ENCODE data around the gene ATP6V0B.

Gene ATP6V0B

DNA sequence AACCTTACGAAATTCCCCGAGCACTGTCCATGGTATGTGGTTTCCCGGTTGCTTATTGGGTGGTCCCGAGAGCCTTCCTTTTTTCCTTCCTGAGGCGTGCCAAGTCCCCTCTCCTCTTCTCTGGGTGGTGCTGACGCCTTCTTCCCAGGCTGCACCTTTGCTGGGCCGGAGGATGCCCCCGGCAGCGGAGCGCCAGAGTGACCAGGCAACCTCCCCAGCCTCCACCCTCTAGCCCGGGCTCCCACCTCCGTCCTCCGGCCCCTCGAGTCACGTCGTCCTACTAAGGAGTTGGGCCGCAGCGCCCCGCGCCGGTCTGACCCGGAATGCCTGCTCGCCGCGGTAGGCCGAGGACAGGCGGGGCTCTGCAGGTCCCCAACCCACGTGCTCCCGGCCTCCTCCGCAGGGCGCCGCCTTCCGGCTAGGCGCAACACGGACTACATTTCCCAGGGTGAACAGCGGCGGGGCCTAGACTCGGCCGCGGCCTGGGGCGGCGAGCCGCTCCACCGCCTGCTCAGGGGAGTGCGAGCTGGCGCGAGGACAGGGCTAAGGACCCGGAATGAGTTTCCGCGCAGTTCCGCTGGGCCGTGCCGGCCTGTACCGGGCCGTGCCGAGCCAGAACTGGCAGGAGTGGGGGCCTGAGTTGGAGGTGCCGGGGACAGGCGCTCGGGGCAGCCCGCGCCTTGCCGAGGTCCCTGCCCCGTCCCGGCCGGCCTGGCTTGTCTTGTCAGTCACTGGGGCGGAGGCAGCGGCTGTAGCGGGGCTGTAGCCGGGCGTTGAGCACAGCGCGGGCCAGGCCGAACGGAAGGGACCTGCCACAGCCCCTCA lies 28.3 kb upstream of the ATP6V0B start, which contains the start of gene IPO13:
IPO13 (plus strand) TSS at position 715 of the 825 bp plus-strand sequence. CDS start 651 bp downstream, outside the sequence.
- peak; percentile 92 for DNase-seq (ENCODE audit: low read depth)

DNA sequence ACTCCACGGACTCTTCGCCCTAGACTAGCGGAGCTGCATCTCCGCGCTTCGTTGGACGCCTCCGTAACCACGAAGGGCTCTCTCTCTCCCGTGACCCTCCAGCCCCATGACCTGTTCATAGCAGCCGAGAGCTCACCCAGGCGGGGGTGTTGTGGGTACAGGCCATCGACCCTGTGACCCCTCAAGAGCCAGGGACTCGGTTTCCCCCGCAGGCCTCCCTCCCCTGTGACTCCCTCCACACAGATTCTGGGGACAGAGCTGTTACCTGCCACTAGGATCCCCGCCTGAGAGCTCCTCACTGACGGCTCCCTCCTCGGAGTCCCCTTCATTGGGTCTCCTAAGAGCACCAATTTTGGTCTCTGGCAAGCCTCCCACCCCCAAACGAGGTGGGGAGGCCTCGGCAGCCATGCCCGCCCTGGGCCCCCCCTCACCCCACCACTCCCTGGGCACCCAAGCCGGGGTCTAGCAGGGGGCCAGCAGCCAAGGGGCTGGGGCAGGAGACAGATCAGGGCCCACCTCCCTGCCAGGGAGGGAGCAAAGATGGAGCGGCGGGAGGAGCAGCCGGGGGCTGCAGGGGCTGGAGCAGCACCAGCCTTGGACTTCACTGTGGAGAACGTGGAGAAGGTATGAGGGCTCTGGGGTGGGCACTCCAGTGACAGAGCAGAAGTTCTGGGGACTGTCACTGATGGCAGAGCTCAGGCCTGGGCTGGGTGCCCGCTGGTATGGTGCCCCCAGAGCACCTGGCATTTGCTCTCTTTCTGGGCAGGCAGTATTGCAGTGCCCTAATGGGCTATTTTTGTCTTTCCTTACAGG lies 27.5 kb upstream of the ATP6V0B start:
- DNase-seq (ENCODE audit: low read depth), result no peak

DNA sequence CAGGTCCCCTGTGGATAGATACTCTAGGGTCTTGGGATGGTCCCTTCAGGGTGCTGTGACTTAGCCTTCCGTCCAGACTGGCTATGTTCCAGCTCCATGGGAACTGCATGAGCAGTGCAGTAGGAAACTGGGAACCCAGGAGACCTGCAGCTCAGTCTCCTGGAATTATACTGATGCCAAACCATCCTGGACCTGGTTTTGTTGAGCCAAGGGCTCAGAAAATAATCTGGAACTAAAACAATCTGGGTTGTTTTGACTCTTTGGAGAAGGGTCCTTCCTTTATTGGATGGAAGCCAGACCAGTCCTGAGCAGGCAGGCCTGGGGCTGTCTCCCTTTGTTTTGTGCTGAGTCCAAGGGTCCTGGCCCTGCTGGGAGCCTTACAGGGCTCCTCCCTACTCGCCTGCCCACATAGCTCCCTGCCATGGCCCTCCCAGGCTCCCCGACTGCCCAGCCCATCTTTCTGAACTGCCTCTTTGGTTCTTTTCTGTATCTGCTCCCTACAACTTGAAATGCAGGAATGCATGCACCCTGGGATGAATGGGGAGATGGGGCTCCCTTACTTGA lies 26.8 kb upstream of the ATP6V0B start:
- DNase-seq (ENCODE audit: low read depth), result no peak

DNA sequence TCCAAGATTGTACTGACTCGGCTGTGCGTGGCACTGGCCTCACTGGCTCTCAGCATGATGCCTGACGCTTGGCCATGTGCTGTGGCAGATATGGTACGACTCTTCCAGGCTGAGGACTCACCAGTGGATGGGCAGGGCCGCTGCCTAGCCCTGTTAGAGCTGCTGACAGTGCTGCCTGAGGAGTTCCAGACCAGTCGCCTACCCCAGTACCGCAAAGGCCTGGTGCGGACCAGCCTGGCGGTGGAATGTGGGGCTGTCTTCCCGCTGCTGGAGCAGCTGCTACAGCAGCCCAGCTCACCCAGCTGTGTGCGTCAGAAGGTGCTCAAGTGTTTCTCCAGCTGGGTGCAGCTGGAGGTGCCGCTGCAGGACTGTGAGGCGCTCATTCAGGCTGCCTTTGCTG lies 25.1 kb upstream of the ATP6V0B start:
- DNase-seq (ENCODE audit: low read depth), result no peak

DNA sequence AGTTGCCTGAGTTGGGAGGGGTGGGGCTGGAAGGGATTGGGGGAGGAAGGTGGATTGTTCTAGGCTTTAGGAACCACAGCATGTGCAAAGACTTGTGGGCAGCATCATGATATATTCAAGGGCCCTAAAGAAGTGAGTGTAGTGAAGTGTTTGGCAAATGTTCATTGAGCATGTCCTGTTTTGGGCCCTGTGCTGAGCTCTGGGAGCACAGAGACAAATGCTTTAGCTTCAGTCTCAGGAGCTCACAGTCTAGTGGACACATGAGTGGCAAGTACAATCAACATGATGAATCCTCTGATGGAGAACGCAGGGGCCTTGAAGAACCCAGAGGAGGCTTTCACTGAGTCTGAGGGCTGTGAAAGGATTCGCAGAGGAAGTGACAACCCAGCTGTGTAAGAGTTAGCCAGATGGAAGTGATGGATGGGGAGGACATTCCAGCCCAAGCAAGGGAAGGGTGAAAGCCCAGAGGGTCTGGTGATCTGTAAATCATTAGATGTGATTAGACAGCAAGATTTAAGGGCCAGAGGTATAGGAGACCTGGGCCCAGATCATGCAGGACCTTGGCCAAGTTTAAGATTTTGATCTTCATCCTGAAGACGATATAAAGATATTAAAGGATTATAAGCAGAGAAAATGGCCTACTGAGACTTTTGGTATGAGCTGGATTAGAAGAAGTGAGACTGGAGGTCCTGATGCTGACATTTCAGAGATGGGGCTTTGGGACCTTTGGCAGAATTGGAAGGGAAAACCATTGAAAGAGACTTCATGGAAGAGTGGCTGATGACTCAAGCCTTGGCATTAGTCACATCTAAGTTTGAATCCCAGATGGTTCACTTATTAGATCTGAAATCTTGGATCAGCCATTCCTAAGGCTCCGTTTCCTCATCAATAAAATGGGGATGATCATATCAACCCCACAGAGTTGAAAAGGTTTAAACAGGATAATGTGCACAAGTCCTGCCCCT lies 23.5 kb upstream of the ATP6V0B start:
- no peak for DNase-seq (ENCODE audit: low read depth)

DNA sequence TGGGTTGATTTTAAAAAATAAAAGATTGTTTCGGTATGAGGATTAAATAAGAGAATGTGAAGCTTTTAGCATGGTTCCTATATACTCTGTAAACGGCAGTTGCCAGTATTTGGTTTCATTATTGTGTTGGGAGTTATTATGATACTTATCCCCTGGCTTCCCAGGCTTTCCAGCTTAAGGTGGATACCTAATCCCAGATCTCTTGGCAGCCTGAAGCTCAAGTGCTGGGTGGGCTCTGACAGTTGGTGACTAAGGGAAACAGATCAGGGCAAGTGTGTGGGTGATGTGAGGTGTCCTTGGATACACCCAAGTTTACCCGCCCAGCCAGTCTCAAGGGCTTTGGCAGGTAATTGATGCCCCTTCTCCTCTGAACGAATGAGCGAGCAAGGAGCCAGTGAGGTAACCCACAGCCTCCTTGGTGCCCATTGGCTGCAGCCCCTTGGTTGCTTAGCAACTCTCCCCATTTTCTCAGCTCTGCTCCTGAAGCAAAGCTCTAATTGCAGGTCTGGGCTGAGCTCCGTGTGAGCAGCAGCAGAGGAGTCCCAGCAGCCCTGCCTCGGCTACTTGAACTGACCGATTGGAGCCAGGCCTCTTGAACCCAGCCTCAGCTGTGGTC lies 21.9 kb upstream of the ATP6V0B start:
- DNase-seq (ENCODE audit: low read depth), result no peak

DNA sequence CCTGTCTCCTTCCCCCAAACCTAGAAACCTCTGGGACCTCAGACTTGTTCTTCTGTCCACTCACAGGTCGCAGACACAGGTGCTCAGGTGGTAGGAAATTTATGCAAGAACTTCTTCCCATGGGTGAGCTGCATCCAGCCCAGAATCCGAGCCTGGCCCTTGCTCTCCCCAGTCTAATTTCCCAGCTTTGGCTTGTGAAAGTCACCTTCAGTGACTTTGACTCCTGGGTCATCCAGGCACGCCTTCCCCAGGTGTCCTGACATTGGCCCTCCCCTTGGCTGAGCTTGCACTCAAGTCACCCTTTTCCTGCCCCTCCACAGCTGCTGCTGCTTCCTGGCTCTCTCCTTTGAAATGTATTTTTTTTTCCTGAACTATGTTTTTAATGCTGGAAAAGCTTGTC lies 21.4 kb upstream of the ATP6V0B start:
- no peak for DNase-seq (ENCODE audit: low read depth)

DNA sequence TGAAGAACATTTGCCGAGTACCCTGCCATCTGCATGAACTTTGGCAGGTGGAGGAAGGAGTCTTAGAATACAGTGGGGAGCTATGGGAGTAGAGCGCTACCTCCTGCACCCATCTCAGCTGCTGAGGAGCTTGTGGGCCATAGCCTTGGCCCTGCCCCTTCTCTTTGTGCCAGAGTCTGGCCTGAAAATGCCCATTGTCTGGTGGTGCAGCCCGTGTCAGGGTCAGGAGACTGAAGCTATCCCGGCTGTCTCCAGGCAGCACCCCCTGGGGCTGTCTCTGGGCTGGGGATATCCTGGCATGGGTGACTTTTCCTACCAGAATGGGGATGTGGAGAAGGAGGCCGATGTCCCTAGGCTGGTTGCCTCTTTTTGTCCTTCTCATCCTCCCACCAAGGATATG lies 20.7 kb upstream of the ATP6V0B start:
- no peak for DNase-seq (ENCODE audit: low read depth)

DNA sequence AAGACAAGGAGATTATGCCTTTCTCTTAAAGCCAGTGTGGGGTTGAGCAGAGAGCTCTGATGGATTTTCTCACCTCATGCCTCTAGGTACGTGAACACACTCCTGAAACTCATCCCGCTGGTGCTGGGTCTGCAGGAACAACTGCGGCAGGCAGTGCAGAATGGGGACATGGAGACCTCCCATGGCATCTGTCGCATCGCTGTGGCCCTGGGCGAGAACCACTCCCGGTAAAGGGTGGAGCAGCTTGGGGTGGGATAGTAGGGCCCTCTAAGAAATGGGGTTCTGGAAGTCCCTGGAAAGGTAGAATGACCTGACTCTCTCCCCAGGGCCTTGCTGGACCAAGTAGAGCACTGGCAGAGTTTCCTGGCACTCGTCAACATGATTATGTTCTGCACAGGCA lies 18.5 kb upstream of the ATP6V0B start:
- DNase-seq (ENCODE audit: low read depth), result no peak

DNA sequence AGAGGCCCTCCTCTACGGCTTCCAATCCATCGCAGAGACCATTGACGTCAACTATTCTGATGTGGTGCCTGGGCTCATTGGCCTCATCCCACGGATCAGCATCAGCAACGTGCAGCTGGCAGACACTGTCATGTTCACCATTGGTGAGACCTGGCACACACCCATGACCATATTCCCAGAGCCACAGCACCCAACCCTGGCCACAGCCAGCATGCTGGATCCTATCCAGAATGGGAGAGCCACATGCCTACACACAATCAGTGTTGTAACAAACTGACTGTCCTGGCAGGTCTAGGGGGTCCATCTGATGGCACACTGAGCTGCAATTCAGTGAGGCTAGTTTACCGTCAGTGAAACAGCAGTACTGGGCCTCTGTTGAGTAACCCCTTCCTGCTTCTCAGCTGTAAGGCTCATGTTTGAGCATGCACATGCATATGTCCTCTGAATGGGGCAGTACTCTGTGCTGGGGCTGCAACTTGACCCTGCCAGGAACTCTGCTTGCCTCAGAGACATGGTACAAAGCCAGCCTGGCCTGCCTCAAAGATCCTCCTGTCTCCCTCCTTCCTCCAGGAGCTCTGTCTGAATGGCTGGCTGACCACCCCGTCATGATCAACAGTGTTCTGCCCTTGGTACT lies 17.2 kb upstream of the ATP6V0B start:
- DNase-seq (ENCODE audit: low read depth), result no peak

DNA sequence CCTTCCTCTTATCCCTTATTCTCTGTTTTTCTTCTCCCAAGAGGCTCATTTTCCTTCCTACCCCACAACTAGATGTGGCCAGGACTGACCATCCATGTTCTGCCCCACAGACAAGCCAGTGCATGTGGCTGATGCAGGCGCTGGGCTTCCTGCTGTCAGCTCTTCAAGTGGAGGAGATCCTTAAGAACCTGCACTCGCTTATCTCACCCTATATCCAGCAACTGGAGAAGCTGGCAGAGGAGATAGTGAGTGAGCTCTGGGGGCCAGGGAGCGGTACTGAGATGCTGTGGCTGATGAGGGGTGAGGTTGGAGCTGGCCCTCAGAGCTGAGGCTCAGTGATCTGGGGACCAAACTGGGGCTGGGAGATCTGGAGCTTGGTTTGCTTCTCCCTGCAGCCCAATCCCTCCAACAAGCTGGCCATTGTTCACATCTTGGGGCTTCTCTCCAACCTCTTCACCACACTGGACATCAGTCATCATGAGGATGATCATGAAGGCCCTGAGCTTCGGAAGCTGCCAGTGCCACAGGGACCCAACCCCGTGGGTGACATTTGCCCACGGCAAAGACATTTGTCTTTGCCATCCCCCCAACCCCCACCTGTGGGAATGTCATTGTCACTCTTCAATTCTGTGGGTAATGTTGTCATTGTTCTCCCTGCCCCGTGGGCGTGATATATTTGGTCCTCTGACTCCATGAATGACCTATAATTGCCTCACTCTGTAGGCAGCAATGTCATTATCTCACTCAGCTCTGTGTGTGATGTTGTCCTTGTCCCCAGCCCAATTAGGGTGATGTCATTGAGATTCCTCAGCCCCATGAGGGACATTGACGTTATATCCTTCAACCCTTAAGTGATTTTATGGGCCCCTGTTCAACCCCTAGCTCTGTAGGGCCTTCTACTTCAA lies 16.2 kb upstream of the ATP6V0B start:
- DNase-seq (ENCODE audit: low read depth), result no peak

DNA sequence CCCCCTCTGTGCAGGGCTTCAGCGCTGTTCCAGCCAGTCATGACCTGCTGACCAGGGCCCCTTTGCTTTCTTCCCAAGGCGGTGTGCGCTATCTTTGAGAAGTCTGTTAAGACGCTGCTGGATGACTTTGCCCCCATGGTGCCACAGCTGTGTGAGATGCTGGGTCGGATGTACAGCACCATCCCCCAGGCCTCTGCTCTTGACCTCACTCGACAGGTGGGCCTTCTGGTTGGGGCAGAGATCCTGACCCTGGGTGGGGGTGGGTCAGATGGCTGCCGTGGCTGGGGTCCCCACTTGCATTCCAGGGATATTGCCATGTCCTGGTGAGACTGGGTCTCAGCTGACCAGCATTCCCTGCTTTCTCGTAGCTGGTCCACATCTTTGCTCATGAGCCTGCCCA lies 14.0 kb upstream of the ATP6V0B start:
- no peak for DNase-seq (ENCODE audit: low read depth)

DNA sequence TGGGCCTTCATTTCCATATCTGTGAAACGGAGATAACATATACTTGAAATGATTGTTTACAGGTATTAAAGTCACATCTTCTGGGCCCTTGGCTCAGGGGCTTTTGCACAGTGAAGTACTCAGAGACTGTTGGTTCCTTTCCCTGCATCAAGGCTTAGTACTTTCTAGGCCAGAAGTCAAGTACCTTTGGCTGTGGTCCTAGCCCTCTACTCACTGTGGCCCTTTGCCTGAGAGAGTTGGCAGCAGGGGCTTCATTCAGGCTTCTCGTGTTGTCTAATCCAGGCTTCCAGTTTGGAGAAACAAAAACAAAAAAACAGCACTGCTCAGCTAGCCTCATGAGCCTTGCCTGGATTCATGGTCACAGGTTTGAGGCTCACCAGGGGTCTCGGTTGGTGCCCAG lies 13.1 kb upstream of the ATP6V0B start:
- DNase-seq (ENCODE audit: low read depth), result no peak

DNA sequence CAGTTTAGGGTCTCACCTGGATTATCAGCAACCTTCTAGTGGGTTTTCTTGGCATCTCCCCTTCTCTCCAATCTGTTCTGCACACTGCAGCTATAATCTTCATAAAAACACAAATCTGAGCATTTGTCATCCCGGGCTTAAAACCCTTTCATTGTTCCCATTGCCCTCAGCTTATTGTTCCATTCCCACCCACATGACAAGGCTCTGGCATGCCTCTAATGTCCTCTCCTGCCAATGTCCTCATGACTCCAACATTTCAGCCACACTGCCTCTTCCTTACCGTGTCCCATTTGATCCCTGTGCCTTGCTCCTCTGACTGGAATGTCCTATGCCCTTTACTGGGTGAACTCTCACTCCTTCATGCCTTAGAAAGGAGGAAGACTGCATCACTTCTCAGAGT lies 12.4 kb upstream of the ATP6V0B start:
- no peak for DNase-seq (ENCODE audit: low read depth)

DNA sequence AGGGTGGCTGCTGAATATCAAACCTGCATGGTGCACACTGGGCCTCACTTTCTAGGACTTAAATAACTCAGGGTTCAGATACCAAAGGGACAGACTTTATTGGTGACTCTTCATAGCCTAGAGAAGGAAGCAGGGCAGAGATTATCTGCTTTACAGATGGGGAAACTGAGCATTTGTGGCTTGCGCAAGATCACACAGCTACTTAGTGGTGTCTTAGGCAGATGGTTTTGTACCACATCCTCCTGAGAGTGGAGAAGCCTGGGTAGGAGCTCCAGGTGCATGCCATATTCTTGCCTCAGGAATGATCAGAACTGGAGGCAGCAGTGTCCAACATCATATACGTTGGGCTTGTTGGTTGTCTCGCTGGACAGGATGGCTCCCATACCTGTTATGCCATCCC lies 11.8 kb upstream of the ATP6V0B start:
- DNase-seq (ENCODE audit: low read depth), result no peak

DNA sequence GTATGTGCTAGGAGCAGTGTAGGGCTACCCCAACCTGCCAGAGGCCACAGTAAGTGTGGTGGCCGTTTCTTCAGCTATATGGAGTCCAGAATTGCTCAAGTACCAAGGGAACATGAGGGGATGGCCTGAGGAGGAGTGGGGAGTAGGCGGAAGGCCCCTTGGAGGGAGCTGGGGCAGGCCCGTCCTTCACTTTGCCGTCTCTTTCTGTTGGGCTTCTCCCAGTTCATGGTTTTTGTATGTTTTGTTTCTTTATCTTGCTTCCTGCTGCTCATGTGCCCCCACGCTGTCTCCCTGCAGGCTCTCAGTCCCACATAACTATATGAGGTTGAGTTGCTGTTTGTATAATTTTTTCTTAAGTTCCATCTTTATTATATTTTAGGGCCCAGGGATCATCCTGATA lies 10.9 kb upstream of the ATP6V0B start:
- no peak for DNase-seq (ENCODE audit: low read depth)

DNA sequence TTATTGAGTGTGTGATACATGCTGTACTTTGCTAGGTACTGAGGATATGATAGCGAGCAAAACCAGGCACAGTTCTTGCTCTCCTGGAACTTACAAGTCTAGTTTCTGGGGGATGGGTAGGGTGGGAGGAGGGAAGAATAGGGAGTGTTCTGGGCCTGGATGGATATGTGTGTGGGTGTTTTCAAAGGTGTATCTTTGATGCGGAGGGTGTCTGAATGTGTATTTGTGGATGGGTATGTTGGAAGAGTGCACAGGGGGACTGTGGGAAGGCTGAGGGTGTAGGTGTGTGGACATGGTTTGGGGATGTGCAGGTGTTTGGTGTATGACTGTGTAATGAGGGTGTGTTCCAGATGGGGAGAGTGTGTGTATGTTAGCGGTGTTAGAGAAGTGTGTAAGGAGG lies 9.4 kb upstream of the ATP6V0B start:
- DNase-seq (ENCODE audit: low read depth), result no peak

DNA sequence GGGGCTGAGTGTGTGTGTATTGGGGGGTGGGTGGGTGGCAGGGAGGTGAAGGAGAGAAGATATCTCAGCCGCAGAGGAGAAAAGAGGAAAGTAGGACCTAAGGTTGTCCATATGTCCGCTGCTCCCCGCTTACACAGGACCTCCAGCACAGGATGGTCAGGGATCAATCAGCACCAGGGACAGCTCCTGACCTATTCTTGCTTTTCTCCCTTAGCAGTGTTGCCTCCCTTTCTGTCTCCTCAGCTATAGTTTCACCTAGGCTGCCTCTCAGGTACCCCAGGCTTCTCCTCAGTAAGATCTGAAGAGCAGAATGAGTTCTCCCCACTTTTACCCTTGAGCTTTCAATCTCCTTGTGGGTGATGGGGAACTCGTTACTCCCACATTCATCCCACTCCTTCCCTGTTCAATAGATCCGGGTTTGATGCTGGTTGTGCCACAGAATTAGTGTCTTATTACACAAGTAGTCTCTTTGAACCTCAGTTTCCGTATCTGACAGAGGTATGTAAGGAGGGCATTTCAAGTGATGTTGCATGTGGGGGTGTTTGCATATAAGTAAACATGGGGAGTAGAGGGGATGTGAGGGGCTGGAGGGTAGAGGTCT lies 6.3 kb upstream of the ATP6V0B start:
- no peak for DNase-seq (ENCODE audit: low read depth)

DNA sequence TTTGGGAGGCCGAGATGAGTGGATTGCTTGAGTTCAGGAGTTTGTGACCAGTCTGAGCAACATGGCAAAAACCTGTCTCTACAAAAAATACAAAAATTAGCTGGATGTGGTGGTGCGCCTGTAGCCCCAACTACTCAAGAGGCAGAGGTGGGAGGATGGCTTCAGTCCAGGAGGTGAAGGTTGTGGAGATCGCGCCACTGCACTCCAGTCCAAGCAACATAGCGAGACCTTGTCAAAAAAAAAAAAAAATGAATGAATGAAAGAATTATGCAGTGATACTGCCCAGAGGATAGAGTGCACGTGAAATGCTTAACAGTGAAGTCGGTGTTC lies 5.4 kb upstream of the ATP6V0B start:
- DNase-seq (ENCODE audit: low read depth), result no peak
